ENCODE data around the gene PARP6. TPM values are rescaled to one million over a fixed set of nuclear protein-coding genes. Genes with fewer than 3 reads are reported as not detected.

PARP6 gene
- total and polyA plus RNA-seq, 5 experiments from 2014 or later = 13.1 to 133 (median 38.2) TPM

GRCh38 chr15:72306211-72306785, 33.9 kb upstream of the PARP6 start:
- peak overlapping the region in 8 of 10 donors; percentile 49 to 96 (median 74) for H3K27ac Mint-ChIP-seq

DNA sequence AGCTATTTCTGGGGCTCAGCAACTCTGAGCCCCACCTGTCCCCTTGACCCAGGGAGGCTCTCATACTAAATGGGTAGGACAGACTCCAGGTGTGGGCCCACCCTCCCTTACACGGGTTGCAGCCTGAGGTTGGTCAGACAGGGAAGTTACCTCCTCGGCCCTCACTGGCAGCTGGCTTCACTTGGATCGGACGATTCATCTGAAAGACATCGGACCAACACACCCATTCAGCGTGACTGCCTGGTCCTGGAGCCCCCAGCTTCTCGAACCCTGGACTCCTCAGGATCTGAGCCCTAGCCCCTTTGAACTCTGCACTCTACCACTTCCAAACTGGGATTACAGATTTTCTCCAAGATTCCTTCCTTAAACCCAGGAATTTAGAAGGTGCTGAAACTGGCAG, 32.2 kb upstream of the PARP6 start:
- Mint-ChIP-seq H3K4me3 (no peak overlapping the region), H3K9me3 (no peaks in the 10 kb centered on the region), H3K27ac (peak overlapping the region in 3 of 10 donors; percentile 35 to 96 (median 84)), H3K27me3 (no peaks in the 10 kb centered on the region), H3K36me3 (peaks cover 0 to 3% (median 0%) of the 10 kb centered on the region in 3 donors), H3K4me1 (peaks cover 4 to 7% (median 5%) of the 10 kb centered on the region in 4 donors)
- no peak for ATAC-seq
- DNase-seq = no peak
- POLR2A ChIA-PET = no interaction called here

More at GRCh38 chr15:72306211-72306785, 33.9 kb upstream of the PARP6 start:
- no peaks in the 10 kb centered on the region for H3K9me3 Mint-ChIP-seq
- H3K36me3 Mint-ChIP-seq = peaks cover 0 to 3% (median 0%) of the 10 kb centered on the region in 3 donors
- H3K27me3 Mint-ChIP-seq = no peaks in the 10 kb centered on the region
- POLR2A ChIA-PET = no interaction called here
- peak in 9 of 10 donors; percentile 14 to 85 (median 58) for DNase-seq
- peak; percentile 89 to 94 for ATAC-seq
- peak overlapping the region in 1 of 10 donors; percentile 20 for H3K4me3 Mint-ChIP-seq
- H3K4me1 Mint-ChIP-seq = peaks cover 4 to 7% (median 5%) of the 10 kb centered on the region in 4 donors

DNA sequence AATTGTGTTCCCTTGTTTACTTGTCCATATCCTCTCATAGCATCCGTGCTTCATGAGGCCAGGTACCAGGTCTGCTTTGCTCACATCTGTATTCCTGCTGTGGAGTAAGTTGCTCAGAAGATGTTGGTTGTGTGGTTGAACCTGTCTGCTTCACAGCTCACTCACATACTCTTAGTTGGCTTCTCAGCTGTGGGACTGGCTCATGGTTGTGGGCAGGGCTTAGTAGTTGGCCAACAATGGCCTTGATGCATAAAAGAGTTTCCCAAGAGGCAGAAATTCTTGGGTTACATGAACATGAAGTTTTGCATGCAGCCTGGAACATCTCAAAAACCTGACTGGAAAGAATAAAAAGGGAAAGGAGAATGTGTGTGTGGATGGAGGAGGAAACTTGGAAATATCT, 30.6 kb upstream of the PARP6 start:
- no peaks in the 10 kb centered on the region for H3K27me3 Mint-ChIP-seq
- H3K36me3 Mint-ChIP-seq = peaks cover 0 to 3% (median 0%) of the 10 kb centered on the region in 3 donors
- POLR2A ChIA-PET = no interaction called here
- no peaks in the 10 kb centered on the region for H3K9me3 Mint-ChIP-seq
- ATAC-seq (no peak), DNase-seq (no peak)
- H3K4me3 Mint-ChIP-seq = no peak overlapping the region
- no peak overlapping the region for H3K27ac Mint-ChIP-seq
- peaks cover 4 to 7% (median 5%) of the 10 kb centered on the region in 4 donors for H3K4me1 Mint-ChIP-seq

DNA sequence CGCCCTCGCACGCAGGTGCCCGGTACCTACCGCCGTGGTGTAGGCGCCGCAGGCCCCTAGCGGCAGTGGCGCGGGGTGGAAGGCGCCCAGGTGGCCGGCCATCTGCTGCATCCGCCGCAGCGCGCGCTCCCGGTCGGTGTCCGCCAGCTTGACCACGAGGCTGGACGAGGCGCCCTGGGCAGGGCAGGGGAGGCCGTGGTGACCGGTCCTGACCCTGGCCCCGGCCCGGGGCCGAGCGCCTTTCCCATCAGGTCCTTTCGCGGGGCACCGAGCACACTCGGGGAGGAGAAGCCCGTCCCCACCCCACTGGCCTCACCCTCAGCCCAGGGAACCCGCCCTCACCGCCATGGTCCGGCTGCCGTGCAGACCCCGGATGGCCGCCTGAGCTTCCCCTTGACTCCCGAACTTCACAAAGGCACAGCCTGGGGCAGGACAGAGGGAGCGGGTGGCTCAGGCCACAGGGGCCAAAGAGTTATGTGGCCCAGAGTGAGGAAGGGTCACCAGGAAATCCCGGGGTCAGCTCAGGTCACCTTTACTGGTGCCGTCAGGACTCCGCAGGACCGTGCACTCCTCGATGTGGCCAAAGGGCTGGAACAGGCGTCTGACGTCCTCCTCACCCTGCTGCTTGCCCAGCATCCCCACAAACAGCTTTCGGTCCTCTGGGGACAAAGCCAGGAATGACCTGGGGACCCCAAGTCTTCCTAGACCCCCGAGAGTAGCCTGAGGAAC, 17.4 kb upstream of the PARP6 start:
- POLR2A ChIA-PET = no interaction called here
- ATAC-seq (no peak), DNase-seq (no peak)
- Mint-ChIP-seq H3K4me1 (no peaks in the 10 kb centered on the region), H3K36me3 (no peaks in the 10 kb centered on the region), H3K9me3 (no peaks in the 10 kb centered on the region), H3K27ac (no peak overlapping the region), H3K27me3 (no peaks in the 10 kb centered on the region), H3K4me3 (no peak overlapping the region)

GRCh38 chr15:72288796-72289596, 16.6 kb upstream of the PARP6 start:
- POLR2A ChIA-PET = no interaction called here
- DNase-seq (no peak), ATAC-seq (no peak)
- no peaks in the 10 kb centered on the region for H3K4me1 Mint-ChIP-seq
- no peak overlapping the region for H3K4me3 Mint-ChIP-seq
- H3K36me3 Mint-ChIP-seq = no peaks in the 10 kb centered on the region
- H3K27me3 Mint-ChIP-seq = no peaks in the 10 kb centered on the region
- H3K27ac Mint-ChIP-seq = no peak overlapping the region
- no peaks in the 10 kb centered on the region for H3K9me3 Mint-ChIP-seq

- Mint-ChIP-seq H3K4me1 (no peaks in the 10 kb centered on the region), H3K27me3 (no peaks in the 10 kb centered on the region), H3K9me3 (no peaks in the 10 kb centered on the region), H3K4me3 (no peak overlapping the region), H3K36me3 (no peaks in the 10 kb centered on the region), H3K27ac (peak overlapping the region in 1 of 10 donors; percentile 83)
- peak; percentile 76 to 87 for ATAC-seq
- POLR2A ChIA-PET = no interaction called here
- DNase-seq = peak; percentile 17 to 71 (median 43)
Measured at GRCh38 chr15:72285927-72286516, 13.7 kb upstream of the PARP6 start.

GRCh38 chr15:72285402-72285801, 13.0 kb upstream of the PARP6 start:
- Mint-ChIP-seq H3K27me3 (no peaks in the 10 kb centered on the region), H3K36me3 (no peaks in the 10 kb centered on the region), H3K4me3 (no peak overlapping the region), H3K4me1 (no peaks in the 10 kb centered on the region), H3K27ac (no peak overlapping the region), H3K9me3 (no peaks in the 10 kb centered on the region)
- POLR2A ChIA-PET = no interaction called here
- ATAC-seq (no peak), DNase-seq (no peak)

- POLR2A ChIA-PET = no interaction called here
- H3K36me3 Mint-ChIP-seq = no peaks in the 10 kb centered on the region
- no peak overlapping the region for H3K27ac Mint-ChIP-seq
- H3K4me3 Mint-ChIP-seq = no peak overlapping the region
- no peaks in the 10 kb centered on the region for H3K4me1 Mint-ChIP-seq
- no peak for ATAC-seq
- H3K9me3 Mint-ChIP-seq = no peaks in the 10 kb centered on the region
- DNase-seq = no peak
- H3K27me3 Mint-ChIP-seq = no peaks in the 10 kb centered on the region
Measured at GRCh38 chr15:72284781-72285180, 12.4 kb upstream of the PARP6 start.

GRCh38 chr15:72281713-72282112, 9.4 kb upstream of the PARP6 start:
- POLR2A ChIA-PET = interaction anchor here (1.7 kb wide), 1 partner anchor 8 kb away, joined by 6 read pairs; no protein-coding TSS in a partner anchor
- DNase-seq (no peak), ATAC-seq (no peak)
- Mint-ChIP-seq H3K4me1 (no peaks in the 10 kb centered on the region), H3K36me3 (no peaks in the 10 kb centered on the region), H3K27me3 (peaks cover 0 to 2% (median 0%) of the 10 kb centered on the region in 5 donors), H3K4me3 (no peak overlapping the region), H3K27ac (no peak overlapping the region), H3K9me3 (no peaks in the 10 kb centered on the region)

DNA sequence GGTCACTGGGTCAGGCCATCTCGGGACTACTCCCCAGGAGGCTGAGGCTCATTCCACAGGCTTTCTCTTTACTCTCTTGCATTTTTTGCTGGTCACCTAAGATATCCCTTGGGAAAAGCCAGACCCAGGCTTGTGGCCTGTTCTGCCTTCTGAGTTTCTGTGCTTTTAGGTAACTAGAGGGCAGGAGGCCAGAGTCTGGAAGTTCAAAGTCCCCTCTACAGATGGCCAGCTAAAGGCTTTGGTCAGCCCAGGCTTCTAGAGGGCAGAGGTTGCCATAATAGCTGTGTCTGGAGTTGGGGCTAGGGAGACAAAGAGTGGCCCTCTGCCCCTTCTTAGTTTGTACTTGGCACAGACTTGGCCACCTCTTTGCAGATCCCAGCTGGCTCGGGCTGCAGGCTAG, 8.4 kb upstream of the PARP6 start:
- Mint-ChIP-seq H3K27me3 (peaks cover 0 to 2% (median 0%) of the 10 kb centered on the region in 5 donors), H3K4me1 (no peaks in the 10 kb centered on the region), H3K36me3 (no peaks in the 10 kb centered on the region), H3K9me3 (no peaks in the 10 kb centered on the region), H3K4me3 (no peak overlapping the region), H3K27ac (no peak overlapping the region)
- DNase-seq (no peak), ATAC-seq (no peak)
- POLR2A ChIA-PET = interaction anchor here (1.0 kb wide), 1 partner anchor 50 kb away, joined by 4 read pairs; the partner anchor contains the start of gene PKM

GRCh38 chr15:72278737-72279136, 6.4 kb upstream of the PARP6 start:
- Mint-ChIP-seq H3K27ac (no peak overlapping the region), H3K4me3 (no peak overlapping the region), H3K4me1 (peaks cover 5 to 7% (median 5%) of the 10 kb centered on the region in 4 donors), H3K9me3 (no peaks in the 10 kb centered on the region), H3K27me3 (peaks cover 0 to 2% (median 0%) of the 10 kb centered on the region in 5 donors), H3K36me3 (no peaks in the 10 kb centered on the region)
- POLR2A ChIA-PET = interaction anchor here (0.6 kb wide), 1 partner anchor 47 kb away, joined by 3 read pairs; no protein-coding TSS in a partner anchor
- ATAC-seq (no peak), DNase-seq (no peak)

DNA sequence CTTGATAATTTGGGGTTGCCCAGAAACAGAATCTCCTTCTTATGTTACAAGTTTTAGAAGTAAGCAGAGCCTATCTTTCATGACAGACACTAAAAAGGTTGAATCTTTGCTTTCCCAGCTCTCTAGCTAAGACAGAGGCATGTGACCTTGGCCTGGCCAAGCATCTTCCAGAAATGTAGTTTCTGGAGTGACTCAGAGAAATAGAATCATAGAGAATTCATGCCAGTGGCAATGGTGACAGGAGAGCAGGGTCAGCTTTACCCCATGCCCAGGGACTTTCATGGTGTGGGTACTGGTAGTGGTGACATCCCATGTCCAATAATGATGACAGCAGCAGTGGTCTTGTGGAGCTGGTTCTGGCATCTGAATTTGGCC, 4.0 kb upstream of the PARP6 start:
- Mint-ChIP-seq H3K27ac (no peak overlapping the region), H3K4me1 (peaks cover 8 to 24% (median 24%) of the 10 kb centered on the region in 4 donors), H3K4me3 (no peak overlapping the region), H3K36me3 (no peaks in the 10 kb centered on the region), H3K9me3 (no peaks in the 10 kb centered on the region), H3K27me3 (peaks cover 0 to 2% (median 0%) of the 10 kb centered on the region in 5 donors)
- DNase-seq (no peak), ATAC-seq (no peak)
- POLR2A ChIA-PET = interaction anchor here (0.5 kb wide), 1 partner anchor 52 kb away, joined by 5 read pairs; no protein-coding TSS in a partner anchor
